IgD-negative memory B cell (primary cell): ENCODE results near the gene MIEF1. TPM values are rescaled to one million over a fixed set of nuclear protein-coding genes. Genes with fewer than 3 reads are reported as not detected.

Source experiments
- H3K27ac Mint-ChIP-seq, 3 donors: one replicate each; pipeline ENCODE4 v1.8.0; 2020 to 2022; ENCODE audit warnings: mild to moderate bottlenecking in 3 of 3, mixed read lengths in 3 of 3, moderate library complexity in 1 of 3
- H3K27me3 Mint-ChIP-seq: one replicate; pipeline ENCODE4 v1.8.0; 2021; ENCODE audit warnings: mixed read lengths
- H3K36me3 Mint-ChIP-seq: one replicate; pipeline ENCODE4 v1.8.0; 2020; ENCODE audit warnings: mild to moderate bottlenecking, mixed read lengths
- H3K4me1 Mint-ChIP-seq, 3 donors: one replicate each; pipeline ENCODE4 v1.8.0; 2020 to 2022; ENCODE audit warnings: mixed read lengths in 3 of 3, mild to moderate bottlenecking in 1 of 3
- H3K4me3 Mint-ChIP-seq, 4 donors: one replicate each; pipeline ENCODE4 v1.8.0; 2020 to 2022; ENCODE audit warnings: mild to moderate bottlenecking in 4 of 4, mixed read lengths in 4 of 4, moderate library complexity in 3 of 4
- H3K9me3 Mint-ChIP-seq, 3 donors: one replicate each; pipeline ENCODE4 v1.8.0; 2020 to 2021; ENCODE audit warnings: mixed read lengths in 3 of 3, mild to moderate bottlenecking in 1 of 3
- polyA plus RNA-seq: library from polyadenylated mRNA; unstranded; fragments of 300-500 nt; fragmentation: Illumina TruSeq; gene quantifications from one replicate; pipeline ENCODE4 v1.2.3, GENCODE V29; 2021

Gene MIEF1
- polyA plus RNA-seq, 1 donor from 2014 or later, result 24.8 TPM

DNA sequence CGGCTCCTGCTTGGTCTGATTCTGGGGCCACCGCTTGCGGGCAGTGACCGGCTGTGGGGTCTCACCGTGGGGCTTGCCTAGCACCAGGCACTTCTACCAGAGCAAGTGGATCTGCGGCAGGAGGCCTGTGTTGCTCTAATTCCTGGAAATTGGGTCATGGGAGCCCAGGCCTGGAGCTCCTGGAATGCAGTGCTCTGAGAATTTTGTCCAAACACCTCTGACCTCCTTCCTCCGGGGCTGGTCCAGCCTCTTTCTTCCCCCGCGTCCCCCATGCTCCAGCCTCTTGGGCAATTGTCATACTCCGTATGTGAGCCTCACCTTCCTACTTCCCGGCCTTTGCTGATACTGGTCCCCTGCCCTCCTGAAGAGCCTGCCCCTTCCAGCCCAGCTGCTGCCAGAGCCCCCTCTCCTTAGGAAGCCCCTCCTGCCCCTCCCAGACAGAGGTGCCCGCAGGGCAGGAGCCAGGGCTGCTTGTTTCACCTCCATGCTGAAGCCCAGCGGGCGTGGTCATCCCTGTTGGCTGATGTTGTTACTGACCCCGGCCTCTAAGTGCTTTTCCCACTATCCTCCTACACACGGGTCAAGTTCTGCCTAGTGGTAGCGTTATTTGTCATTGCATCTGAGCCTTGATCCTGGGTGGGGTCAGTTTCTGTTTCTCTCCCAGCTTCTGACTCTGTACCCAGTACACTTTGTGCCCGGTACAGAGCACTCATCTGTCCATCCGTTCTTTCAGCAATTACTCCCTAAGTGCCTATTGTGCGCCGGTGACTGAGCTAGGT, 35.7 kb upstream of the MIEF1 start:
- no peaks in the 10 kb centered on the region for H3K9me3 Mint-ChIP-seq
- no peaks in the 10 kb centered on the region for H3K27me3 Mint-ChIP-seq
- peak overlapping the region; percentile 71 to 93 (median 88) for H3K4me3 Mint-ChIP-seq
- H3K27ac Mint-ChIP-seq, result peak overlapping the region; percentile 77 to 96 (median 88)
- H3K36me3 Mint-ChIP-seq, result no peaks in the 10 kb centered on the region
- H3K4me1 Mint-ChIP-seq, result peaks cover 41 to 77% (median 74%) of the 10 kb centered on the region in 3 donors

DNA sequence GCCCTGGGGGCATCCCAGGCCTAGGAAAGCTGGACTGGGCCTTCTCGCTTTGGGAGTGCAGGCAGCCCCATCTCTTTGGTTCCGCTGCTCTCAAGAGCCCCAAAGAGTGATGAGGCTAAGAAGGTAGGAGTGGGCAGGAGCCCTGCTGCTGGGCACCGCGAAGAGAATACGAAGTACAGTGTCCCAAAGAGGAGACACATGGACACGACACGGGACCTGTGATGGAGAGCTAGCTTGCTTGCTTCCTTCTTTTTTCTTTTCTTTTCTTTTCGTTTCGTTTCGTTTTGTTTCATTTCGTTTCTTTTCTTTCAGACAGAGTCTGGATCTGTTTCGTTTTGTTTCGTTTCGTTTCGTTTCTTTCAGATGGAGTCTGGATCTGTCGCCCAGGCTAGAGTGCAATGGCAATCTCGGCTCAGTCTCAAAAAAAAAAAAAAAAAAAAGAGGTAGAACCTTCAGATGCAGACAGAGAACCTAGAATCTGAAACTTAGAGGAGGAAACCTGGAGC, 34.6 kb upstream of the MIEF1 start:
- no peaks in the 10 kb centered on the region for H3K36me3 Mint-ChIP-seq
- peak overlapping the region; percentile 71 to 91 (median 88) for H3K4me3 Mint-ChIP-seq
- no peaks in the 10 kb centered on the region for H3K27me3 Mint-ChIP-seq
- peak overlapping the region; percentile 77 to 96 (median 93) for H3K27ac Mint-ChIP-seq
- H3K4me1 Mint-ChIP-seq, result peaks cover 43 to 73% (median 73%) of the 10 kb centered on the region in 3 donors
- H3K9me3 Mint-ChIP-seq, result no peaks in the 10 kb centered on the region

- Mint-ChIP-seq H3K4me1 (peaks cover 46 to 76% (median 72%) of the 10 kb centered on the region in 3 donors), H3K36me3 (no peaks in the 10 kb centered on the region), H3K27ac (peak overlapping the region; percentile 58 to 84 (median 73)), H3K27me3 (no peaks in the 10 kb centered on the region), H3K9me3 (no peaks in the 10 kb centered on the region), H3K4me3 (peak overlapping the region in 3 of 4 donors; percentile 17 to 72 (median 34))
Measured at GRCh38 chr22:39468487-39469325, 33.4 kb upstream of the MIEF1 start.

- Mint-ChIP-seq H3K36me3 (no peaks in the 10 kb centered on the region), H3K4me3 (no peak overlapping the region), H3K4me1 (peaks cover 46 to 71% (median 69%) of the 10 kb centered on the region in 3 donors), H3K27ac (peak overlapping the region in 2 of 3 donors; percentile 25 to 73), H3K27me3 (no peaks in the 10 kb centered on the region), H3K9me3 (no peaks in the 10 kb centered on the region)
Measured at GRCh38 chr22:39469326-39469680, 32.8 kb upstream of the MIEF1 start.

DNA sequence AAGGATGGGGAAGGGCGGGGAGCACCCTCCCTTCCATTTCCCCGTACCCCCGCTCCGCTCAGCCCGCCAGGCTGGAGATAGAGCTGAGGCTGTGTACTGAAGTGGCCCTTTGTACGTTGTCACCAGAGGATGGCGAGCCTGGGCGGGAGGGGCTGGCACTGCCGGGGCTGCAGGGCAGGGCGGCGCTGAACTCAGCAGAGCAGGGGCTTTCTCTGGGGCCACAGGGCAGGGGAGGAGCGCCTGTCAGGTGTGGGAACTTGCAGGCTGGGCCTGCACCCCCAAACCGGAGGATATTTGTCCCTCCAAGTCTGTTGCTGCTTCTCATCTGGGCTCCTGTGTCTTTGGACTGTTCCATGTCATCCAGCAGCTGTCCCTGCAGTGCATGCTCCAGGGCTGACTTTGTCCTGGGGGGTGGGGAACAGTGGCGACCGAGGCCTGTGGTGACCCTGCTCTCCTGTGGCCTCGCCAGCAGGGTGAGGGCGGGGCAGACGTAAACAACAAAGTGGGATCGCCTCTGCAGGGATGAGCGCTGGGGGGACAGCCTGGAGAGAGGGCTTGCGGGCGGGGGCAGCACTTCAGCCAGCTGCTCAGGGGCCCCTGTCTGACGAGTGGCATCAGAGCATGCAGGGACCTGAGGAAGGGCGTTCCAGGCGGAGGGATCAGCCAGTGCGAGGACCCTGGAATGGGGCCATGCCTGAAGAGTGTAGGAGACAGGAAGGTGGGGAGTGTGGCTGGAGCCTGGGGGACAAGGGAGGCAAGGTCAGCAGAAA, 32.2 kb upstream of the MIEF1 start:
- H3K4me3 Mint-ChIP-seq, result peak overlapping the region in 2 of 4 donors; percentile 75 to 80
- peak overlapping the region; percentile 25 to 73 (median 71) for H3K27ac Mint-ChIP-seq
- no peaks in the 10 kb centered on the region for H3K27me3 Mint-ChIP-seq
- H3K36me3 Mint-ChIP-seq, result no peaks in the 10 kb centered on the region
- H3K4me1 Mint-ChIP-seq, result peaks cover 46 to 69% (median 66%) of the 10 kb centered on the region in 3 donors
- no peaks in the 10 kb centered on the region for H3K9me3 Mint-ChIP-seq

GRCh38 chr22:39470451-39471291, 31.4 kb upstream of the MIEF1 start:
- peak overlapping the region; percentile 30 to 95 (median 93) for H3K27ac Mint-ChIP-seq
- H3K4me1 Mint-ChIP-seq, result peaks cover 40 to 64% (median 59%) of the 10 kb centered on the region in 3 donors
- no peaks in the 10 kb centered on the region for H3K27me3 Mint-ChIP-seq
- H3K36me3 Mint-ChIP-seq, result no peaks in the 10 kb centered on the region
- peak overlapping the region in 3 of 4 donors; percentile 15 to 80 (median 75) for H3K4me3 Mint-ChIP-seq
- H3K9me3 Mint-ChIP-seq, result no peaks in the 10 kb centered on the region

- peak overlapping the region; percentile 30 to 95 (median 93) for H3K27ac Mint-ChIP-seq
- no peaks in the 10 kb centered on the region for H3K9me3 Mint-ChIP-seq
- no peaks in the 10 kb centered on the region for H3K36me3 Mint-ChIP-seq
- peaks cover 37 to 61% (median 54%) of the 10 kb centered on the region in 3 donors for H3K4me1 Mint-ChIP-seq
- H3K4me3 Mint-ChIP-seq, result peak overlapping the region; percentile 15 to 94 (median 80)
- H3K27me3 Mint-ChIP-seq, result no peaks in the 10 kb centered on the region
Measured at GRCh38 chr22:39471381-39472141, 30.5 kb upstream of the MIEF1 start.

GRCh38 chr22:39472570-39473556, 29.2 kb upstream of the MIEF1 start:
- peak overlapping the region; percentile 1 to 91 (median 70) for H3K4me3 Mint-ChIP-seq
- no peaks in the 10 kb centered on the region for H3K9me3 Mint-ChIP-seq
- H3K4me1 Mint-ChIP-seq, result peaks cover 26 to 51% (median 42%) of the 10 kb centered on the region in 3 donors
- H3K27me3 Mint-ChIP-seq, result no peaks in the 10 kb centered on the region
- no peaks in the 10 kb centered on the region for H3K36me3 Mint-ChIP-seq
- H3K27ac Mint-ChIP-seq, result peak overlapping the region; percentile 30 to 95 (median 86)

DNA sequence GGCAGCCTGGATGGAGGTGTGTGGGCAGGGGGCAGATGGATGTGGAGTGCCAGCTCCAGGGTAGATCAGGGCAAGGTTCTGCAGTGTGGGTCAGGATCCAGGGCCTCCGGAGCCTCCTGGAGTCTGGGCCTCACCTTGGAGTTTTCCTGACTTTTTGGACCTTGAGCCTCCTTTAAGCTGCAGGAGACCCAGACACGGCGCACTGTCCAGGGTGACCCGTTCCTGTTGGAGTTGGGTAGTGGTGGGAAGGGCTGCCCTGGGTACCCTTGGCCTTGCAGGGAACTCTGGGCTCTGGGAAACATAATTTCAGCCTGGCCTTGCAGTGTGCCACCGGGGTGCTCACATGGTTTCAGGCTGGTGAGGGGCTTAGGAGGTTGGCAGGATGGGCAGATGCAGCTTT, 28.2 kb upstream of the MIEF1 start:
- Mint-ChIP-seq H3K4me1 (peaks cover 20 to 44% (median 34%) of the 10 kb centered on the region in 3 donors), H3K4me3 (no peak overlapping the region), H3K9me3 (no peaks in the 10 kb centered on the region), H3K27ac (peak overlapping the region in 1 of 3 donors; percentile 46), H3K27me3 (no peaks in the 10 kb centered on the region), H3K36me3 (no peaks in the 10 kb centered on the region)

DNA sequence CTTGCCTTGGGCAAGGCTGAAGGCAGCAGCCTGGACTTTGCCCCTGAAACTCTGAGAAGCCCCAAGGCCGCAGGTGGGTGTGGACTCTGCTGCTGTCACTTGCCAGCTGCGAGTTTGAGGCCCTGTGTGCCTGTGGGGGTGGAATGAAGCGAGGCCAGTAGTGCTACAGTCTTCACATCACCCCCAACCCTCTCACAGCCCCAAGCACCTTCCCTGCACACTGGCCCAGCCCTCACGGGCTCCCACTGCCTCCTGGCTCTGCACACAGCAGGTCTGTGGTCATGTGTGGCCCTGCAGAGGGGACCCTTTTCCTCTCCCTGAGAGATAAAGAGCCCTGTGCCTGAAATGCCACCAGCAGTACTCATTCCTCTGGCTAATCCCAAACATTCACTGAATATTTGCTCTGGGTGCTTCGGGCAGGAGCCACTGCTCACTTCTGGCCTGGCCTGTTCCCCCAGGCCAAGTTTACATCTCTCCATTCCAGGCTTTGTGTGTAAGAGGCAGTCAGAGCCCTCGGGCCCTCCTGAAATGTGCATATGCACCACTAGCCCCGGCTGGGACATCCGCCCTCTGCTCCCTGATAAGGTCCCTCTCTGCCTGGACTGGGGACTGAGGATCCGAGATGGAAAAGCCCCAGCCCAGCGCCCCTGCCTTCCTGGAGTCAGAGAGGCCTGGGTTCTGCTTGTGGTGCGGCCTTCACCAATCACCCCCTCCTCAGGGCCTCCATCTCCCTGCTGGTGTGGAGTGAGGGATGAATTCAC, 27.6 kb upstream of the MIEF1 start:
- Mint-ChIP-seq H3K4me3 (no peak overlapping the region), H3K27ac (no peak overlapping the region), H3K9me3 (no peaks in the 10 kb centered on the region), H3K4me1 (peaks cover 20 to 40% (median 29%) of the 10 kb centered on the region in 3 donors), H3K36me3 (no peaks in the 10 kb centered on the region), H3K27me3 (no peaks in the 10 kb centered on the region)

GRCh38 chr22:39475337-39475736, 26.8 kb upstream of the MIEF1 start:
- no peaks in the 10 kb centered on the region for H3K9me3 Mint-ChIP-seq
- H3K4me1 Mint-ChIP-seq, result peaks cover 20 to 39% (median 23%) of the 10 kb centered on the region in 3 donors
- no peaks in the 10 kb centered on the region for H3K36me3 Mint-ChIP-seq
- H3K4me3 Mint-ChIP-seq, result no peak overlapping the region
- no peaks in the 10 kb centered on the region for H3K27me3 Mint-ChIP-seq
- peak overlapping the region in 1 of 3 donors; percentile 16 for H3K27ac Mint-ChIP-seq

- Mint-ChIP-seq H3K27me3 (no peaks in the 10 kb centered on the region), H3K36me3 (no peaks in the 10 kb centered on the region), H3K4me3 (no peak overlapping the region), H3K4me1 (peaks cover 20 to 35% (median 22%) of the 10 kb centered on the region in 3 donors), H3K9me3 (no peaks in the 10 kb centered on the region), H3K27ac (peak overlapping the region in 1 of 3 donors; percentile 16)
Measured at GRCh38 chr22:39475902-39476301, 26.2 kb upstream of the MIEF1 start.
